Measurements from ENCODE around the gene LHX1. TPM values are rescaled to one million over a fixed set of nuclear protein-coding genes. Genes with fewer than 3 reads are reported as not detected.

Gene LHX1
- polyA plus RNA-seq, 1 donor (not counting 4 experiments of a cell fraction or from before 2014, with no cell fraction given): 0.35 TPM

DNA sequence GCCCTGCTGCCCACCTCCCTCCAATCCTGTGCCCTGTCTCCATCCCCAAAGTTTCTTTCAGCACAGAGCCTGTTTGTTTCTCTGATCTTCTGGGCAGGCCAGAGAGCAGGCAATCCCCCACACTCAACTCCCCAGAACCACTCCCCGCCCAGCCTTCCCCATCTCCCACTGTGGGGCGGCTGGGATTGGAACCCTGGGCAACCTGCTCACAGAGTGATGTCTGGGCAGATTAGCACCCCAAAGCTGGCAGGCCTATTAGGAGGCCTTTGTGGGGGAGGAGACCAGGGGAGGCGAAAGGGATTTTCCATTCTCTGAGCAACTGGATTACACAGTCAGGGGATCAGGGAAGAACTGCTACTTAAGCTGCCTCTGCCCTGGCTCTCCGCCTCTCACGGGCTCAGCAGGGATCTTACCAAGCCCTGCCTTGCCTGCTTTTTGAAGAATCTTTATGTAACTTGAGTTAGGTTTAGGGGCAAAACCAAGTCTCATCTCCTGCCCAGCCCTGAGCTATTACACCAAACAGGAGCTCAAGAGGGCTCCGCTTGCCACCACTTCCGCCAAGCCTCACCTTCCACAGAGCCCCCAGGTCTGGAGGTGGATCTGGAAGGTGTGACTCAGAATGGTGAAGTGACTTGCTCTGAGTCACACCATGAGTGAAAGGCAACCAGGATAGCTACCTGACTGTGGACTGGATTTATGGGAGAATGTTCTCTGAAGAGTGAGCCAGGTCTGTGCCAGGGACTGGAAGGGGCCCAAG lies 16.0 kb upstream of the LHX1 start:
- dilution Hi-C loops (cut with MboI; ENCODE audit: extremely low pct_ligation_motif_present, low sequenced_read_pairs): no loop called here
- H3K9me3 ChIP-seq (ENCODE audit: control insufficient read depth, low read depth, low read length): no peaks in the 10 kb centered on the region
- TF ChIP-seq EZH2 (IDR thresholded peaks at IDR 0.05; ENCODE audit: low read length): no peak
- TF ChIP-seq, protein P1, sequence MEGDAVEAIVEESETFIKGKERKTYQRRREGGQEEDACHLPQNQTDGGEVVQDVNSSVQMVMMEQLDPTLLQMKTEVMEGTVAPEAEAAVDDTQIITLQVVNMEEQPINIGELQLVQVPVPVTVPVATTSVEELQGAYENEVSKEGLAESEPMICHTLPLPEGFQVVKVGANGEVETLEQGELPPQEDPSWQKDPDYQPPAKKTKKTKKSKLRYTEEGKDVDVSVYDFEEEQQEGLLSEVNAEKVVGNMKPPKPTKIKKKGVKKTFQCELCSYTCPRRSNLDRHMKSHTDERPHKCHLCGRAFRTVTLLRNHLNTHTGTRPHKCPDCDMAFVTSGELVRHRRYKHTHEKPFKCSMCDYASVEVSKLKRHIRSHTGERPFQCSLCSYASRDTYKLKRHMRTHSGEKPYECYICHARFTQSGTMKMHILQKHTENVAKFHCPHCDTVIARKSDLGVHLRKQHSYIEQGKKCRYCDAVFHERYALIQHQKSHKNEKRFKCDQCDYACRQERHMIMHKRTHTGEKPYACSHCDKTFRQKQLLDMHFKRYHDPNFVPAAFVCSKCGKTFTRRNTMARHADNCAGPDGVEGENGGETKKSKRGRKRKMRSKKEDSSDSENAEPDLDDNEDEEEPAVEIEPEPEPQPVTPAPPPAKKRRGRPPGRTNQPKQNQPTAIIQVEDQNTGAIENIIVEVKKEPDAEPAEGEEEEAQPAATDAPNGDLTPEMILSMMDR (optimal IDR thresholded peaks at IDR 0.05 in 1 of 3, IDR thresholded peaks at IDR 0.05 in 1 of 3, conservative IDR thresholded peaks at IDR 0.05 in 1 of 3; ENCODE audit: extremely low read depth in 1 of 3, insufficient read depth in 2 of 3, low read length in 3 of 3): no peak
- H3K27me3 ChIP-seq (ENCODE audit: control insufficient read depth, extremely low read depth, insufficient read depth, low read length): no peaks in the 10 kb centered on the region
- H3K36me3 ChIP-seq (ENCODE audit: control insufficient read depth in 2 of 2, extremely low read depth in 1 of 2, insufficient read depth in 2 of 2, low read length in 2 of 2): no peaks in the 10 kb centered on the region
- peak overlapping the region; percentile 97 for H3K27ac ChIP-seq (ENCODE audit: control insufficient read depth, insufficient read depth, low read length)
- H3K4me1 ChIP-seq (ENCODE audit: control insufficient read depth, extremely low read depth, insufficient read depth, low read length): peaks cover 52% of the 10 kb centered on the region
- DNase-seq (ENCODE audit: low read depth, low spot score) (peak; percentile 92), FAIRE-seq (no peak)
- peak overlapping the region; percentile 69 for H3K4me2 ChIP-seq (ENCODE audit: control insufficient read depth, extremely low read depth, insufficient read depth, low read depth, low read length)
- H3K9me1 ChIP-seq (ENCODE audit: control insufficient read depth, extremely low read depth, insufficient read depth, low read length): no peaks in the 10 kb centered on the region
- no peaks in the 10 kb centered on the region for H4K20me1 ChIP-seq (ENCODE audit: control insufficient read depth, extremely low read depth, insufficient read depth, low read length)
- no peaks in the 10 kb centered on the region for H3K79me2 ChIP-seq (ENCODE audit: control insufficient read depth, insufficient read depth, low read length)
- H3K9ac ChIP-seq (ENCODE audit: control insufficient read depth, extremely low read depth, insufficient read depth, low read length): peak overlapping the region; percentile 80
- peak overlapping the region in 2 of 3 experiments; percentile 8 to 55 for H3K4me3 ChIP-seq (ENCODE audit: control insufficient read depth in 2 of 3, extremely low read depth in 1 of 3, insufficient read depth in 2 of 3, low read depth in 1 of 3, low read length in 3 of 3)
- peak overlapping the region; percentile 58 for H2AFZ ChIP-seq (ENCODE audit: control insufficient read depth, low read length)

DNA sequence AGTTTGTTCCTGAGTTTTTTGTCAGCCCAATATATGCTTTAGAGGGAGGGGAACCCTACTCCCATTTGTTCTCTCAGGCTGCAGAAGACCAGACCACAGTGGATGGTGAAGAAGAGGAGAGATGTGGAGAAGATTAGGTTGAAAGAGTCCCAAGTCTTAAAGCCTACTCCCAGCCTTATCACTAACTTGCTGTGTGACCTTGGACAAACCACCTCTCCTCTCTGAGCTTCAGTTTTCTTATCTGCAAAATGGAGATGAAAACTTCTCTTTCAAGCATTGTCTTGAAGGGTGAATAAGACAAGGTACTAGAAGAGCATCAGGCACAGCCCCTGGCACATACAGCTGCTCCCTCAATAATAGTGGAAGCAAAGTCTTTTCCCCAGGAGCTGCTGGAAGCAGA lies 15.1 kb upstream of the LHX1 start:
- Histone ChIP-seq H3K27ac (ENCODE audit: control insufficient read depth, insufficient read depth, low read length) (peak overlapping the region; percentile 97), H3K9me1 (ENCODE audit: control insufficient read depth, extremely low read depth, insufficient read depth, low read length) (no peaks in the 10 kb centered on the region), H3K9ac (ENCODE audit: control insufficient read depth, extremely low read depth, insufficient read depth, low read length) (no peak overlapping the region), H3K27me3 (ENCODE audit: control insufficient read depth, extremely low read depth, insufficient read depth, low read length) (no peaks in the 10 kb centered on the region), H3K4me2 (ENCODE audit: control insufficient read depth, extremely low read depth, insufficient read depth, low read depth, low read length) (peak overlapping the region; percentile 69), H3K36me3 (ENCODE audit: control insufficient read depth in 2 of 2, extremely low read depth in 1 of 2, insufficient read depth in 2 of 2, low read length in 2 of 2) (no peaks in the 10 kb centered on the region), H4K20me1 (ENCODE audit: control insufficient read depth, extremely low read depth, insufficient read depth, low read length) (no peaks in the 10 kb centered on the region), H3K9me3 (ENCODE audit: control insufficient read depth, low read depth, low read length) (no peaks in the 10 kb centered on the region), H3K79me2 (ENCODE audit: control insufficient read depth, insufficient read depth, low read length) (no peaks in the 10 kb centered on the region), H2AFZ (ENCODE audit: control insufficient read depth, low read length) (no peak overlapping the region), H3K4me3 (ENCODE audit: control insufficient read depth in 2 of 3, extremely low read depth in 1 of 3, insufficient read depth in 2 of 3, low read depth in 1 of 3, low read length in 3 of 3) (no peak overlapping the region), H3K4me1 (ENCODE audit: control insufficient read depth, extremely low read depth, insufficient read depth, low read length) (peaks cover 56% of the 10 kb centered on the region)
- DNase-seq (ENCODE audit: low read depth, low spot score): no peak
- dilution Hi-C loops (cut with MboI; ENCODE audit: extremely low pct_ligation_motif_present, low sequenced_read_pairs): no loop called here
- TF ChIP-seq EZH2 (IDR thresholded peaks at IDR 0.05; ENCODE audit: low read length): no peak
- TF ChIP-seq, protein P1 (optimal IDR thresholded peaks at IDR 0.05 in 1 of 3, IDR thresholded peaks at IDR 0.05 in 1 of 3, conservative IDR thresholded peaks at IDR 0.05 in 1 of 3; ENCODE audit: extremely low read depth in 1 of 3, insufficient read depth in 2 of 3, low read length in 3 of 3): no peak
- FAIRE-seq: no peak
